HG03025 (cell line): ENCODE measurements around the gene TUBGCP6.
"Not testable (repeated sequence)": the region's sequence is repeated elsewhere in the genome, so short reads cannot be mapped to it uniquely, and the experiment has no call there.

Source experiments
- ATAC-seq: cut with Tn5 transposase; IDR thresholded peaks from one replicate; pipeline ENCODE4 v1.9.1; 2021; ENCODE audit warnings: mild to moderate bottlenecking, moderate library complexity; ENCODE audit not compliant: unreplicated experiment, low FRiP score

The TUBGCP6 gene

DNA sequence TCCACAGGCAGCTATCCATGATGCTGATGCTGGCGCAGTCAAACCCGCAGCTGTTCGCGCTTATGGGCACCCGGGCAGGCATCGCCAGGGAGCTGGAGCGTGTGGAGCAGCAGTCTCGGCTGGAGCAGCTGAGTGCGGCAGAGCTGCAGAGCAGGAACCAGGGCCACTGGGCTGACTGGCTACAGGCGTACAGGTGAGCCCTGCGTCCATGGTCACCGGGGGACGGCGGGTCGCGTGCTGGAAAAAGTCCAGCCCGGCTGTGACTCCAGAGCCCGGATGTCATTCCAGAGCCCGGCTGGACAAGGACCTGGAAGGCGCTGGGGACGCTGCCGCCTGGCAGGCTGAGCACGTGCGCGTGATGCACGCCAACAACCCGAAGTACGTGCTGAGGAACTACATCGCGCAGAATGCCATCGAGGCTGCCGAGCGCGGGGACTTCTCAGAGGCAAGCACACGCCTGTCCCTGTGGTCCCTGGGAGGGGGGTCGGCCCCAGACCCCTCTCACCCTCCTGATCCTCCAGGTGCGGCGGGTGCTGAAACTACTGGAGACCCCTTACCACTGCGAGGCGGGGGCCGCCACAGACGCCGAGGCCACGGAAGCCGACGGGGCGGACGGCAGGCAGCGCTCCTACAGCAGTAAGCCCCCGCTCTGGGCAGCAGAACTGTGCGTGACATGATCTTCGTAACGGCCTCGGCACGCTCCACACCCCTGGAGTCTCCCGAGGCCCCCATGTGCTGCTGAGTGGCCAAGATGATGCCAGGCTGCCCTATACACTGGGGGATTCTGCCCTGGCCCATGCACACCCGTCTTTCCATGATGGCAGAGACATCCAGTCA, 27.9 kb downstream of the TUBGCP6 start:
- ATAC-seq = no peak

DNA sequence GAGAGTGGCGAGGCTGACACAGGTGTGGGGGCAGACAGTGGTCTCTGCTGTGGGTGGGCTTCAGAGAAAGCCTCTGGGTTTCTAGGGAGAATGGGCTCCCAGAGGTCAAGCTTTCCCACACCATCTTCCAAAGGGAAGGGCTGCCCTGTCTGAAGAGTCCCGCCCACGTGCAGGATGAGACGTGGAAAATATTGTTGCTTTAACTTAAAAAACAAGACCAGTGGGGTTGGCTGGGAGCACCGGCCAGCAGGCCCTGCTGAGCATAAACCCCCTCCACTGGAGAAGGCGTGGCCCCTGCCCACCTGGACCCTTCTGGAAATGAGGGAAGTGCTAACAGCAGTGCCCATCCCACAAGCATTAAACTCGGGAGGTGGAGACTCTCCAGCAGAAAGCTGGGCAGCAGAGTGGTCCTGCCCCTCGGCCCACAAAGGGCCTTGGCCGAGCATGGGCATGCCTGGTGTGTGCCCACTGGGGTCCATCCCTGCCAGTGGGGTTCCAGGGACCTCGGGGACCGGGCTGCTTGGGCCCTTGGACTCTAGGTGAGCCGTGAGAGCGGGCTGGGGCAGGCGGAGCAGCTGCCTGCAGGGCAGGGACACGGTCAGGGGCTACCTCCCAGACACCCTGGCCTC, 28.7 kb downstream of the TUBGCP6 start:
- no peak for ATAC-seq

DNA sequence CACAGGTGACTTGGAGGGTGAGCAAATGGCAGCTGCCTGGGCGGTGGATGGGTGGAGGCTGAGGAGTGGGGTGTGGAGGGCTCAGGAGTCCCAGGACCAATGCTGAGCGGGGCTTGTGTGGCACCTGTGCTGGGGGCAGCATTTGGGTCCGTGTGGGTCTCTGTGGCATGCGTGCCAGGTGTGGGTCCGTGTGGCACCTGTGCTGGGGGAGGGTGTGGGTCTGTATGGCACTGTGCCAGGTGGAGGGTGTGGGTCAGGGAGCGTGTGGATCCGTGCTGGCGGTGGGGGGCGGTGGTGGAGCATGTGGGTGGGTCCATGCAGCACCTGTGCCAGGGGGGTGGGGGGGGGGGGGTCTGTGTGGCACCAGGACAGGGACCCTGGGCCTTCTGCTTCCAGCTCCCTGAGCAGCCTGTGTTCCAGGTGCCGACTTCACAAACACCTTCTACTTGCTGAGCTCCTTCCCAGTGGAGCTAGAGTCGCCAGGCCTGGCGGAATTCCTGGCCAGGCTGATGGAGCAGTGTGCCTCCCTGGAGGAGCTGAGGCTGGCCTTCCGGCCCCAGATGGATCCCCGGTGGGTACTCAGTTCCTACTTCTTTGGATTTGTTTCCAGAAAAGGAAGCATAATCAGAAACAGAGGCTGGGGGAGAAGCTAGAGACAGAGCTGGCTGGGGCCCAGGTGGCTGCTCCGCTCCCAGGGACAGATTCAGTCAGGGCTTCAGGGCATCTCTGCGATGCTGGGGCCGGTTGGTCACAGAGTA, 29.3 kb downstream of the TUBGCP6 start:
- no peak for ATAC-seq

DNA sequence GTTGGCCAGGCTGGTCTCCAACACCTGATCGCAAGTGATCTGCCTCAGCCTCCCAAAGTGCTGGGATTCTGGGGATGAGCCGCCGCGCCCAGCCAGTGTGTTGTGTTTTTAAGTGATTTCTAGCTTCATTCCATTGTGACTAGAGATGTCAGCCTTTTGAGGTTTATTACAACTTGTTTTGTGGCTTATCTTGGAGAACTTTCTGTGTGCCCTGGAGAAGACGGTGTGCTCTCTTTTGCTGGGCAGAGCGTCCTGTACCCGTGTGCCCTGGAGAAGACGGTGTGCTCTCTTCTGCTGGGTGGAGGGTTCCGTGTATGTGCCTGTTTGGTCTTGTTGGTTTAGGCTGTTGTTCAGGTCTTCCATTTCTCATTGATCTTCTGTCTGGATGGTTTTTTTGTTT, 31.6 kb downstream of the TUBGCP6 start:
- ATAC-seq = no peak

DNA sequence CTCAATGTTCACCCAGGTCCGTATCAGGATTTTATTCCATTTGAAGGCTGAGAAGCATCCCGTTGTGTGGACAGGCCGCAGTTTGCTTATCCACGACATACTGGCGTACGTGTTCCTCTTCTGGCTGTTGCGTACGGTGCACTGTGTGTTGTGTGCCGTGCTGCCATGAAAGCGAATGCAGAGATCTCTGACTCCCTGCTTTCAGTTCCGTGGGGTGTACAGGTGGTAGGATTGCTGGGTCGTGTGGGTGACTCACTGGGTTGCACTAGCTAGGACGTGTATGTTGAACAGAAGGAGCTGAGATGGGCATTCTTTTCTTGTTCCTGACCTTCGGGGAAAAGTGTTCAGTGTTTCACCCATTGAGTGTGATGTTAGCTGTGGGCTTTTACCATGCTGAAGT, 33.7 kb downstream of the TUBGCP6 start:
- no peak for ATAC-seq

DNA sequence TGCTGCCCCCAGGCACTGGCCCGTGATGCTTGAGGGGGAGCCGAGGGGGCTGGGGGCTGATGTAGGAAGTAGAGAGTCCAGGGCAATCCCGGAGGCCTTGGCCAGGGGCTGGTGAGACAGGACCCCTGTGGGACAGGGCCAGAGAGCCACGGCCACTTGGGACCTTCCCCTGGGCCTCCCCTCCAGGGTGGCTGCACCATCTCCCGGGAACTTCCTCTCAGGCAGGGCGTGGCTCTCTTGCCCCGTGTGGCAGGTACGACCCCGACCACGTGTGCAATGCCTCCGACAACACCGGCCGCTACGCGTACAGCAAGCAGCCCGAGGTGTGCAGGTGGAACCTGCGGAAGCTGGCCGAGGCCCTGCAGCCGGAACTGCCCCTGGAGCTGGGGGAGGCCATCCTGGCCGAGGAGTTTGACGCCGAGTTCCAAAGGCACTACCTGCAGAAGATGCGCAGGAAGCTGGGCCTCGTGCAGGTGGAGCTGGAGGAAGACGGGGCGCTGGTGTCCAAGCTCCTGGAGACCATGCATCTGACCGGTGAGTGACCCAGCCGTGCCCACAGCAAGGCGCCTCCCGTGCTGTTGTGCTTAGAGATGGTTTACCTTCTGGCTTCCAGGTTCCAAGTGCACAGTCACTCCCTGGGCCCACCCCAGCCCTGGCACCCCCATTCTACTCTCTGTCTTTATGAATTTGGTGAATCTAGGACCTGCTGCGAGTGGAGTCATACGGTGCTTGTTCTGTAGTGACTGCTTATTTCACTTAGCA, 34.3 kb downstream of the TUBGCP6 start:
- ATAC-seq = no peak

DNA sequence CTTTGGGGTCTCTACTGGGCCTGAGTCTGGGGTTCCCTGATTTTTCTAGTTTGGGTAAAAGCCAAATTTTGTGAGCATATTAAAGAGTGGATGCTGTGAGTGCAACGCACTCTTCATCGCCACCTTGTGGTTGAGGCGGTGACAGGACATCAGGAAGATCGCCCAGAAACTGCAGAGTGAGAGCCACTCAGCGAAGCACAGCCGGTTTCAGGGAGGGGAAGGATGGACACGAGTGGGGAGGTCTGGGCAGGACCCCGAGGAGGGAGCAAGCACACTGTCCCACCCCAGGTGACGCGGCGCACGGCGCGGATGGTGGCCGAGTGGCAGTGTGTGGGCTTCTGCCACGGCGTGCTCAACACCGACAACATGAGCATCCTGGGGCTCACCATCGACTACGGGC, 34.9 kb downstream of the TUBGCP6 start:
- no peak for ATAC-seq

DNA sequence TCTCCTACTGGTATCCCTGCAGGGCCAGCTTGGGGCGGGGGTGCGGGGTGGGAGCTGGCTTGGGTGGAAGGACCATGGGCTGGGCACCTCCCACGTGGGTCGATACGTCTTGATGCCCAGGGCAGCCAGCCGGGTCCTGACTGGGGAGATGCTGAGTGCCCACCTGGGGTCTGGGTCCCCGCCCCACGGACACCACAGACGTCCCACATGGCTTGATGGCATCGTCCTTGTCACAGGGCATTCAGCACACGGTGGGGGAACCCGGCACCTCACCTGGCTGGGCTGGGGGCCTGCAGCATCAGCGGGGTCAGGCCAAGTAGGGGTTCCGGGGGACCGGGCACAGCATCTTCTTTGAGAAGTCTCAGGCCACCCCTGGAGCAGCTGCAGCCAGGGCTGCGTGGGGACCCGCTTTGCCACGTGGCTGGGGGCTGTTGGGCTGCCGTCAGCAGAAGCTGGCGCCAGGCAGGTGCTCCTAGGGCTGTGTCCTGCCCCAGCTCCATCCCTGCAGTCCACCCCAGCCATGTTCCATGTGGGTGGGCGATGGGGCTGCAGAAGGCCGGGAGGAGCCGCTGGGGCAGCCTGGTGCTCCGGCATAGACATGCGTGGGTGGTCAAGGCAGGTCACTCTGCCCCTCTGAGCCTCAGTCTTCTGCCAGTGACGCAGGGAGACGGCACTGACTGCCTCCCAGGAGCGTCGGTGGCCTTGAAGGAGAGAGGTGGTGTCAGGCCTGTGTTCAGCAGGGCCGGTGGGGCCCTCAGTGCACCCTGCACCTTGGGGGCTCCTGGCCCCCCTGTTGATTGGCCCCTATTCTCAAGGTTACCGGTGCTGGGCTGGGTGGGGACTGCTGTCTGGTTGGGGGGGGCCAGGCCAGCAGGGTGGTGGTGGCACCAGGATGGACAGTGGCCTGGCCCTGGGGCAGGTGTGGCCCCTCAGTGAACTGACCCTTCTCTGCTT, 35.6 kb downstream of the TUBGCP6 start:
- no peak for ATAC-seq

DNA sequence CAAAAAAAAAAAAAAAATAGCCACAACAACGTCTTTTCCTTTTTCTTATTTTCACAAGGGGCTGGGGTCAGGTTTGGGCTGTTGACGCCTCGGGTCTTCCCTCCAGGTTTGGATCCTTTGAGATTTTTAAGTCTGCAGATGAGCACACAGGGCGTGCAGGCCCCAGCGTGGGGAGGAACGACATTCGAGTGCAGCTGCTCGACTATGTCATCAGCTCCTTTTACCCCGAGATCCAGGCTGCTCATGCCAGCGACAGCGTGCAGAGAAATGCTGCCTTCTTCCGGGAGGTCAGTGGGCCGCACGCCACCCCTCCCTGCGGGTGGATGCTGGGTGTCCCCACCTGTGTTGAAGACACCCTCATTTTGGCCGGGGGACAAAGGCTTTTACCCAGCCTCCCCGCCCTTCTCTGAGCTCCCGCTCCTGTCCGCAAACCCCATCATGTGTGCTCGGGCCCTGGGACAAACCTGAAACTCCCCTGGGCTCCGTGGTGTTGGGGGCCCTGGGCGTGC, 36.3 kb downstream of the TUBGCP6 start:
- no peak for ATAC-seq

DNA sequence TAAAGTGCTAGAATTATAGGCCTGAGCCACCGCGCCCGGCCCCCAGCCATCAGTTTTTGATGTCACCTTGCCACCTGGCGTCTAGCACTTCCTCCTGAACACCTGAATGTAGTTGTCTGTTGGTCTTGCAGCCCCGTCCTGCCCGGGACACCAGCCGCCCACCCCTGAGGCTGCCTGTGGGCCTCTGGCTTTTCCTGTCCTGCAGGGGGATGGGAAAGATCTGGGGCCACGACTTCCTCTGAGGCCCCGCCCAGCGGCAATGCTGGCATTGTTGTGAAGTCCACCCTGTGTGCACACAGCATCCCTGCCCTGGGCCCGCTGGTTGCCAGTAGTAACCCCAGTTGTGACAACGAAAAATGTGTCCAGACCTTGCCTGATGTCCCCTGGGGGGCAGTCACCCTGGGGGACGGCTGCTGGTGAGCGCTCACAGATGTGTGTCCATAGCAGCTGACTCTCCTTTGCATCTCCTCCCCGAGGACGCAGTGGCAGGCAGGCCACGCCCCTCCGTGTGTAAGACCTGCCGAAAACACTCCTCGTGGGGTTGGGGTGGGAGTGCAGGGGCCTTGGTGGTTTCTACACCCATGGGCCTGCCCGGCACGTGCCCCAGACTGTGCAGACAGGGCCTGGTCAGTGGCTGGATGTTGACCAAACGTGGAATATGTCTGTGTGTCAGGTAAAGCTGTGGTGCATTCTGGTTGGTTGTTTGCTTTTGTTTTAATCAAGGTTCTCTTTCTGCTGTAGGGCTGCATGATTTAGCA, 37.3 kb downstream of the TUBGCP6 start:
- ATAC-seq = no peak

DNA sequence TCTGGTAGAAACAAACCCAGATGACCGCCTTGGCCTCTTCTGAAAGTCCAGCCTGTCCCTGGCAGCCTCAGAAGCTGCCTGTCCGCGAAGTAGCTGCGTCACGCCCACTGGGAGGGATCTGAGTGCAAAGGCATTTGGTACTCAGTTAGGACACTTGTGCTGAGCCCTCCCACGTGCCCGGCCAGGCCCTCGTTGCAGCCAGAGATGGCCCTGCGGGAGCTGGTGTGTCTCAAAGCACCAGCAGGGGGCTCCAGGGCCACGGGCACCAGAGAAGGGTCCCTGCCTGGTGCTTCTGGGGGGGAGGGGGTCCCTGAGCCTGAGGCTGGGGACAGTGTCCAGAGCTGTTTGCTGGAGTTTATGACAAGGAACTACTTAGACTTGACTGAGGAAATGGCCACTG, 38.2 kb downstream of the TUBGCP6 start:
- ATAC-seq = no peak

DNA sequence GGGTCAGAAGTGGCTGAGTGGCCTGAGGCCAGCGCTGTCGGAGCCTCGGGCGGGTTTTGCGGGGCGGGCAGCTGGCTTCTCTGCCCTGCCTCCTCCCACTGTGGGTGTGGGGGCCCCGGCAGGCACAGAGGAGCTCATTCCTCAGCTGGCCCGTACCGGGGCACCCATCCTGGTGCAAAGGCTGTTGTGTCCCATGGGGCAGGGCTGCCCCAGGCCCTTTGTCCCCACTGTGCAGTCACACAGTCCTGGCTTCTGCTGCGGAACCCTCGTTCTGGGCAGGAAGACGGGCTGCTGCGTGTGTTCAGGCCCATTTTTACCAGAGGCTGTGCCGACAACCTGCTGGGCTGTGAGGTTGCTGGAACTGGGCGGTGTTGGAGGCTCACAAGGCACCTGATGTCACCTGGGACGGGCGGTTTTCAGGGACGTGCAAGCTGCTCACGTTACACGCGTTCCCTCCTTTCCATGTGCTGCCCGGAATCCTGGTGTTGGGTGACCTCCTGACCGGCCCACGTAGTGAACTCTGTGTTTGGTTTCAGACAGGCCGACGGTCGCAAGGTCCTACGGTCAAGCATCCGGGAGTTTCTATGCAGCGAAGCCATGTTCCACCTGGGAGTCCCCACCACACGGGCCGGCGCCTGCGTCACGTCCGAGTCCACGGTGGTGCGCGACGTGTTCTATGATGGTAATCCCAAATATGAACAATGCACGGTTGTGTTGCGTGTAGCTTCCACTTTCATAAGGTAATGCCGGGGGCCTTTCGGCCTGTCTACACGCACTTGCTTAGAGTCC, 38.8 kb downstream of the TUBGCP6 start:
- no peak for ATAC-seq

DNA sequence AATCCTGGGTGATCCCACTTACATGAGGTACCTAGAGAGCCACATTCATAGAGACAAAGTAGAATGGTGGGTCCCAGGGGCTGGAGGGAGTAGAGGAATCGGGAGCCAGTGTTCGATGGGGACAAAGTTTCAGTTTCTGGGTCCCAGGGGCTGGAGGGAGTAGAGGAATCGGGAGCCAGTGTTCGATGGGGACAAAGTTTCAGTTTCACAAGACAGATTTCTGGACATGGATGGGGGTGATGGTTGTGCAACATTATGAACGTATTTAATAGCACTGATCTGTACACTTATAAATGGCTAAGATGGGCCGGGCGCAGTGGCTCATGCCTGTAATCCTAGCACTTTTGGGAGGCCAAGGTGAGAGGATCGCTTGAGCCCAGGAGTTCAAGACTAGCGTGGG, 39.8 kb downstream of the TUBGCP6 start:
- ATAC-seq = not testable (repeated sequence)

DNA sequence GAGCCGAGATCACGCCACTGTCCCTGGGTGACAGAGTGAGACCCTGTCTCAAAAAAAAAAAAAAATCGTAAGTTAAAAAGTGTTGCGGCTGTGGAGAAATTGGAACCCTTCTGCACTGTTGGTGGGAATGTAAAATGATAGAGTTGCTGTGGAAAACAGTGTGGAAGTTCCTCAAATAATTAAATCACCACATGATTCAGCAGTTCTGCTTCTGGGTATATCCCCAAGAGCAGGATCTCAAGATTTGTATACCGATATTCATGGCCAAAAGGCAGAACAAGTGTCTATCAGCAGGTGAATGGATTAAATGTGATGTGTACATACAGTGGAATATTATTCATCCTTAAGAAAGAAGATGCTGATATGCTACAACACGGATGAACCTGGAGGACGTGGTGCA, 40.3 kb downstream of the TUBGCP6 start:
- no peak for ATAC-seq

DNA sequence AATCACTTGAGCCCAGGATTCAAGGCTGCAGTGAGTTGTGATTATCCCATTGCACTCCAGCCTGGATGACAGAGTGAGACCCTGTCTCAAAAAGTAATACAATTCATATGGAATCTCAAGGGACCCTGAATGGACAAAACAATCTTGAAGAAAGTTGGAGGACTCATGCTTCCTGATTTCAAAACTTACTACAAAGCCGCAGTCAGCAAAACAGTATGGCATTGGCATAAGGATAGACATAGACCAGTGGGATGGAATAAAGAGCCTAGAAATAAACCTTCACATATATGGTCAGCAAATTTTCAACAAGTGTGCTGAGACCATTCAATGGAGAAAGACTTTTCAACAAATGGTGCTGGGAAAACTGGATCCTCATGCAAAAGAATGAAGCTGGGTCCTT, 41.5 kb downstream of the TUBGCP6 start:
- no peak for ATAC-seq

DNA sequence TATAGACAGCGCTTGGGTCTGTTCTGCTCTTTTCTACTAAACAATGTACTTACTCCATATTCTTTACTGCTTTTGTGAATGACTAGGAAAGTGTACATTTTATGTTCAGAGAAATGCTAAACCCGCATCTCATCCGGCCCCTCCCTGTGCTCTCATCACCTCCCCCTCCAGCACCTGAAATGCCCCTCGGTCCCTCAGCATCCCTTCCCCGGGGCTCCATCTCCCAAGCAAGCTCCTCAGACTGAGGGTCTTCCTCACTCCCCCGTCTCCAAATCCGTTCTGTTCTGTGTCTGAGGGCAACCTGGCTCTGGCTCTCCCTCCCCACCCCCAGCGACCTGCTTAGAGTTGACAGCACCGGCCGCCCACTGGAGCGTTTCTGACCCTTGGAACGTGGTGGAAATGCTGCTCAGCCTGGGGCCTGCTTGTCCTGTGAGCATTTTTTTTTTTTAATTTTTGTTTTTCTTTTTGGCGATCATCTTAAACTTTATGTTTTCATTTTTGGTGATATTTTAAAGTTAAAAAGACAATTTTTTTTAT, 42.6 kb downstream of the TUBGCP6 start:
- no peak for ATAC-seq

DNA sequence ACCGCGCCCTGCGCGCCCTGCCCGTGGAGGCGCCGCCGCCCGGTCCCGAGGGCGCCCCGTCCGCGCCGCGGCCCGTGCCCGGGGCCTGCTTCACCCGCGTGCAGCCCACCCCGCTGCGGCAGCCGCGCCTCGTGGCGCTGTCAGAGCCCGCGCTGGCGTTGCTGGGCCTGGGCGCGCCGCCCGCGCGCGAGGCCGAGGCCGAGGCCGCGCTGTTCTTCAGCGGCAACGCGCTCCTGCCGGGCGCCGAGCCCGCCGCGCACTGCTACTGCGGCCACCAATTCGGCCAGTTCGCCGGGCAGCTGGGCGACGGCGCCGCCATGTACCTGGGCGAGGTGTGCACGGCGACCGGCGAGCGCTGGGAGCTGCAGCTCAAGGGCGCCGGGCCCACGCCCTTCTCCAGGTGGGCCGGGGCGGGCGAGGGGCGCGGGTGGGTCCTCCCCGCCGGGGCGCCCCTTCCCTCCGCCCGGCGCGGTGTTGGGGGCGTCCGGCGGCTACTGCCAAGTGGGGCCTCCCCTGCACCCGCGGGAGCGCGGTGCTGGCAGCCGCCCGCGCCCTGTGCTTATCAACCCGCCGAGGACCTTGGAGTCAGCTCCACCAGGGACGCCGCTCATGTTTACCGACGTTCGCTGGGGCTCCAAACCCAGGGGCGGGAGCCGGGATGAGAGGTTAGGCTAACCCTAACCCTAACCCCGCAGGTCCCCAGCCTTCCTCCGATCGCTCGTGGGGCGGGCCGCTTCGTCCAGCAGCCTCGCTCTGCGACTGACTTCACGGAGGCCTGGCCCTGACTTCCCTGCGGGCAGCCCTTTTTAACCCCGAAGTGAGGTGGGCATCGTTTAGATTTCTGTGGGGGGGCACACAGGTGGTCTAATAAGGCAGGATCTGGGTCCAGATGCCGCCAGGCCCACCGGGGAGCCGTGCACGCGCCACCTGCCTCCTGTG, 43.4 kb downstream of the TUBGCP6 start:
- ATAC-seq = no peak
